Heart left ventricle (tissue), 13 donors: Measurements from ENCODE around the gene HTR1D.

Experiments
- POLR2A ChIP-seq, 2 donors: fragments of 450-650 bp; IDR thresholded peaks; one replicate each; pipeline ENCODE4 v1.6.1; 2017; ENCODE audit warnings: antibody characterized with exemption in 2 of 2, mild to moderate bottlenecking in 2 of 2, moderate library complexity in 2 of 2
- TF ChIP-seq, protein P1 (sequence below), 12 donors: fragments of 200-600 bp; sonication (generic) in 4 of 12; IDR thresholded peaks; one replicate each; pipeline versions ENCODE4 v1.5.0 to v1.8.0; 2018 to 2022; ENCODE audit warnings: antibody characterized with exemption in 12 of 12, mild to moderate bottlenecking in 5 of 12
- donor health status: ischemic (EF 13 %, LVEDD 7.1; RV severe dilation, severe dysfunction).
- donor health status: DM: no; HTN: yes; CAD: no.
- donor health status: DM: no; HTN: no; CAD: no.
- donor health status: ischemic (EF 25% LVEDD 6.9; RV normal size, moderate dysfunction).
- donor health status: ischemic (EF 25% LVEDD 5.7; RV mildly dilated, moderate dysfunction).
- donor health status: ischemic (EF 35%, LVEDD 5.7; RV mildly dilated, moderate dysfunction).
- donor health status: nonischemic (EF 11% LVEDD 7.7; RV severe dilation, severe dysfunction).
- donor health status: DM: yes; HTN: yes; CAD: no.
- donor health status: PGD.
- donor health status: ischemic (EF 29% LVEDD 5.4; RV normal size, mild dysfunction).
- donor health status: nonischemic (EF 23%, LVEDD 6.1; RV moderate dilation, normal function).

DNA sequence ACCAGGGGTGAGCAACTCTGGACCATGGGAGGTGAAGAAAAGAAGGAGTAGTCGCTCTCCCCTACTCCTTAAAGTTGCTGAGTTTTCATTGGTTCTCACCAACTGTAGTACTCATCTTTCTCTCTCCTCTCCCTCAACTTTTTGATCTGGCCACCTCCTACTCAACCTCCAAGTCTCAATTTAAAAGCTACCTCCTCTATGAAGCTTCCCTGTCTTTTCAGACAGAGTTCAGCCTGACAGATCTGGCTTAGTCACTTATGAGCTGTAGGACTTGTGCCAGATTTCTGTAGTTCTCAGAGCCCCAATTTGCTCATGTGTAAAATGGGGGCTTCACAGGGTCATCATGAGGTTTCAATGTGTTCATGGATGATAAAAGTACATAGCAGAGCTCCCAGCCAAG is 34.5 kb upstream of the HTR1D start:
- TF ChIP-seq, protein P1, sequence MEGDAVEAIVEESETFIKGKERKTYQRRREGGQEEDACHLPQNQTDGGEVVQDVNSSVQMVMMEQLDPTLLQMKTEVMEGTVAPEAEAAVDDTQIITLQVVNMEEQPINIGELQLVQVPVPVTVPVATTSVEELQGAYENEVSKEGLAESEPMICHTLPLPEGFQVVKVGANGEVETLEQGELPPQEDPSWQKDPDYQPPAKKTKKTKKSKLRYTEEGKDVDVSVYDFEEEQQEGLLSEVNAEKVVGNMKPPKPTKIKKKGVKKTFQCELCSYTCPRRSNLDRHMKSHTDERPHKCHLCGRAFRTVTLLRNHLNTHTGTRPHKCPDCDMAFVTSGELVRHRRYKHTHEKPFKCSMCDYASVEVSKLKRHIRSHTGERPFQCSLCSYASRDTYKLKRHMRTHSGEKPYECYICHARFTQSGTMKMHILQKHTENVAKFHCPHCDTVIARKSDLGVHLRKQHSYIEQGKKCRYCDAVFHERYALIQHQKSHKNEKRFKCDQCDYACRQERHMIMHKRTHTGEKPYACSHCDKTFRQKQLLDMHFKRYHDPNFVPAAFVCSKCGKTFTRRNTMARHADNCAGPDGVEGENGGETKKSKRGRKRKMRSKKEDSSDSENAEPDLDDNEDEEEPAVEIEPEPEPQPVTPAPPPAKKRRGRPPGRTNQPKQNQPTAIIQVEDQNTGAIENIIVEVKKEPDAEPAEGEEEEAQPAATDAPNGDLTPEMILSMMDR (IDR thresholded peaks at IDR 0.05), result no peak
- TF ChIP-seq POLR2A (IDR thresholded peaks at IDR 0.05), result no peak
